Gastroesophageal sphincter (tissue), 4 donors: ENCODE results near the gene ANKRD13B. TPM values are rescaled to one million over a fixed set of nuclear protein-coding genes. Genes with fewer than 3 reads are reported as not detected.

Experiments
- ATAC-seq: fragments of 150-250 bp; one replicate; pipeline ENCODE4 v1.9.1; 2016; ENCODE audit warnings: mild to moderate bottlenecking, moderate library complexity
- H3K27ac ChIP-seq, 4 donors: fragments of 200-600 bp; sonication (generic) in 3 of 4; 1 replicate in 3 of 4; 2 replicates in 1 of 4; pipeline ENCODE4 v1.5.1; 2016 to 2019
- H3K27me3 ChIP-seq: fragments of 200-600 bp; sonication (generic); one replicate; pipeline ENCODE4 v1.5.1; 2019
- H3K36me3 ChIP-seq, 2 donors: fragments of 200-600 bp; sonication (generic); one replicate each; pipeline ENCODE4 v1.5.1; 2019; ENCODE audit warnings: control low read depth in 1 of 2
- H3K4me1 ChIP-seq, 3 donors: fragments of 200-600 bp; sonication (generic); 1 replicate in 2 of 3; 2 replicates in 1 of 3; pipeline ENCODE4 v1.5.1; 2016 to 2019; ENCODE audit warnings: control low read depth in 2 of 3
- H3K4me3 ChIP-seq, 2 donors: fragments of 200-600 bp; sonication (generic); one replicate each; pipeline ENCODE4 v1.5.1; 2019; ENCODE audit warnings: mild to moderate bottlenecking in 1 of 2, moderate library complexity in 1 of 2
- H3K9me3 ChIP-seq, 3 donors: fragments of 200-600 bp; sonication (generic); one replicate each; pipeline ENCODE4 v1.5.1; 2017 to 2019; ENCODE audit warnings: control low read depth in 2 of 3
- EP300 ChIP-seq: sonication (generic); formaldehyde crosslinking; IDR thresholded peaks from one replicate; pipeline ENCODE4 v1.6.1; 2017; ENCODE audit warnings: antibody characterized with exemption, mild to moderate bottlenecking
- POLR2A ChIP-seq, 2 donors: fragments of 450-650 bp; IDR thresholded peaks; one replicate each; pipeline ENCODE4 v1.6.1; 2017; ENCODE audit warnings: antibody characterized with exemption in 2 of 2, mild to moderate bottlenecking in 2 of 2, moderate library complexity in 1 of 2
- POLR2AphosphoS5 ChIP-seq: sonication (generic); formaldehyde crosslinking; IDR thresholded peaks from one replicate; pipeline ENCODE4 v1.6.1; 2017; ENCODE audit warnings: antibody characterized with exemption
- WGBS, 2 donors: methylation state at CpG; one replicate each; pipeline ENCODE4 v1.1.5; 2018; ENCODE audit warnings: low coverage in 1 of 2; 5-methylcytosine and 5-hydroxymethylcytosine counted together
- total RNA-seq, 4 donors: library from RNA; depleted of rRNA; stranded (reverse); fragments of >200 nt; gene quantifications; one replicate each; pipeline ENCODE4 v1.1.0, GENCODE V29; 2016
- TF ChIP-seq, protein P1 (sequence below), 4 experiments: fragments of 200-600 bp in 2 of 4; fragments of 450-650 bp in 2 of 4; sonication (generic) in 1 of 4; IDR thresholded peaks; one replicate each; pipeline ENCODE4 v1.5.1; 2017 to 2019; ENCODE audit warnings: antibody characterized with exemption in 4 of 4, mild to moderate bottlenecking in 2 of 4, moderate library complexity in 2 of 4

Gene ANKRD13B
- total RNA-seq, 4 donors from 2014 or later = 4.4 to 22.8 (median 10.0) TPM

DNA sequence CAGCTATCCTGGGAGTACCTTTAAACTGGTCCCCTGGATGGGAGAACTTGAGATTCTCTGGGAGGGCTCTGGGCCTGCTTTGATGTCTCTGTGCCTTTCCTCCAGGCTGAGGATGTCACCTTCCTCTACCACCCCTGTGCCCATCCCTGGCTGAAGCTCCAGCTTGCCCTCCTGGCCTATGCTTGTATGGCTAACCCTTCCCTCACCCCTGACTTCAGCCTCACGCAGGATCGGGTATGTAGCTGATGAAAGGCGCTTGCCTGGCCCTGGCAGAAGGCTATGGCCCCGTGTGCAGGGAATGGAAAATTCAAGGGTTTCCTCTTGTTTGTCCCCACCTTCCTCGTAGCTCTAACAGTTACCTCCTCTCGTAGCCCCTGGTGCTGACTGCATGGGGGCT is 21.4 kb upstream of the ANKRD13B start:
- 40% methylated on average over 1 of the region's 6 CpGs; no CpG with 5 or more reads in 1 of the 2 donors for WGBS, 2 donors
- no peak overlapping the region for H3K4me3 ChIP-seq
- H3K27ac ChIP-seq = peak overlapping the region in 2 of 4 donors; percentile 53 to 61
- no peaks in the 10 kb centered on the region for H3K9me3 ChIP-seq
- TF ChIP-seq POLR2A (IDR thresholded peaks at IDR 0.05) = no peak
- TF ChIP-seq, protein P1, sequence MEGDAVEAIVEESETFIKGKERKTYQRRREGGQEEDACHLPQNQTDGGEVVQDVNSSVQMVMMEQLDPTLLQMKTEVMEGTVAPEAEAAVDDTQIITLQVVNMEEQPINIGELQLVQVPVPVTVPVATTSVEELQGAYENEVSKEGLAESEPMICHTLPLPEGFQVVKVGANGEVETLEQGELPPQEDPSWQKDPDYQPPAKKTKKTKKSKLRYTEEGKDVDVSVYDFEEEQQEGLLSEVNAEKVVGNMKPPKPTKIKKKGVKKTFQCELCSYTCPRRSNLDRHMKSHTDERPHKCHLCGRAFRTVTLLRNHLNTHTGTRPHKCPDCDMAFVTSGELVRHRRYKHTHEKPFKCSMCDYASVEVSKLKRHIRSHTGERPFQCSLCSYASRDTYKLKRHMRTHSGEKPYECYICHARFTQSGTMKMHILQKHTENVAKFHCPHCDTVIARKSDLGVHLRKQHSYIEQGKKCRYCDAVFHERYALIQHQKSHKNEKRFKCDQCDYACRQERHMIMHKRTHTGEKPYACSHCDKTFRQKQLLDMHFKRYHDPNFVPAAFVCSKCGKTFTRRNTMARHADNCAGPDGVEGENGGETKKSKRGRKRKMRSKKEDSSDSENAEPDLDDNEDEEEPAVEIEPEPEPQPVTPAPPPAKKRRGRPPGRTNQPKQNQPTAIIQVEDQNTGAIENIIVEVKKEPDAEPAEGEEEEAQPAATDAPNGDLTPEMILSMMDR (IDR thresholded peaks at IDR 0.05) = no peak
- no peak for TF ChIP-seq POLR2AphosphoS5
- no peak for TF ChIP-seq EP300
- ATAC-seq = no peak
- peaks cover 0 to 61% (median 18%) of the 10 kb centered on the region in 3 donors for H3K4me1 ChIP-seq
- peaks cover 0 to 41% of the 10 kb centered on the region in 2 donors for H3K36me3 ChIP-seq
- H3K27me3 ChIP-seq = no peaks in the 10 kb centered on the region

DNA sequence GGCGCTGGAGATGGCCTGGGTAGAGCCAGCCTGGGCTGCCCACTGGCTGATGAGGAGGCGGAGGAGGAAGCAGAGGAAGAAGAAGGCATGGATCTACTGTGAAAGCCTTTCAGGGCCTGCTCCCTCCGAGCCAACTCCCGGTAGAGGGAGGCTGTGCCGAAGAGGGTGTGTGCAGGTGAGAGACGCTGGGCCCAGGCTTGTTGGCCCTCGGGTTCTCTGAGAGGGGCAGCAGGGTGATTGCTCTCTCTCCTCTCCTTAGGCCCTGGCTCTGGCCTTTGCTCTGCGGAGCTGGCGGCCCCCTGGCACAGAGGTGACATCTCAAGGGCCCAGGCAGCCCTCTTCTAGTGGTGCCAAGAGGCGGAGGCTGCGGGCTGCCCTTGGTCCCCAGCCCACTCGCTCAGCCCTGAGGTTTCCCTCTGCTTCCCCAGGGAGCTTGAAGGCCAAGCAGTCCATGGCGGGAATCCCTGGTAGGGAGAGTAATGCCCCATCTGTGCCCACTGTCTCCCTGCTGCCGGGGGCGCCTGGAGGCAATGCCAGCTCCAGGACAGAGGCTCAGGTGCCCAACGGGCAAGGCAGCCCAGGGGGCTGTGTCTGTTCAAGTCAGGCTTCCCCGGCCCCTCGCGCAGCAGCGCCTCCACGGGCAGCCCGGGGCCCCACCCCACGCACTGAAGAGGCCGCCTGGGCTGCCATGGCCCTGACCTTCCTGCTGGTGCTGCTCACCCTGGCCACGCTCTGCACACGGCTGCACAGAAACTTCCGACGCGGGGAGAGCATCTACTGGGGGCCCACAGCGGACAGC is 20.9 kb upstream of the ANKRD13B start:
- H3K4me1 ChIP-seq = peaks cover 0 to 56% (median 18%) of the 10 kb centered on the region in 3 donors
- H3K36me3 ChIP-seq = peaks cover 0 to 47% of the 10 kb centered on the region in 2 donors
- peak; percentile 8 for ATAC-seq
- peak overlapping the region in 3 of 4 donors; percentile 53 to 66 (median 61) for H3K27ac ChIP-seq
- peak overlapping the region; percentile 3 to 51 for H3K4me3 ChIP-seq
- TF ChIP-seq EP300 (no peak), POLR2A (IDR thresholded peaks at IDR 0.05) (no peak), POLR2AphosphoS5 (no peak)
- TF ChIP-seq, protein P1 (IDR thresholded peaks at IDR 0.05) = no peak
- H3K9me3 ChIP-seq = no peaks in the 10 kb centered on the region
- no CpG with 5 or more reads among the region's 30 CpGs for WGBS, 2 donors
- no peaks in the 10 kb centered on the region for H3K27me3 ChIP-seq

- Histone ChIP-seq H3K4me3 (peak overlapping the region; percentile 3 to 51), H3K36me3 (peaks cover 0 to 55% of the 10 kb centered on the region in 2 donors), H3K9me3 (no peaks in the 10 kb centered on the region), H3K27ac (peak overlapping the region in 3 of 4 donors; percentile 53 to 66 (median 61)), H3K27me3 (no peaks in the 10 kb centered on the region), H3K4me1 (peaks cover 0 to 58% (median 21%) of the 10 kb centered on the region in 3 donors)
- peak; percentile 41 for TF ChIP-seq POLR2AphosphoS5
- TF ChIP-seq EP300 = no peak
- TF ChIP-seq POLR2A (IDR thresholded peaks at IDR 0.05) = no peak
- TF ChIP-seq, protein P1 (IDR thresholded peaks at IDR 0.05) = peak in 3 of 4 experiments; percentile 84 to 92 (median 88)
- WGBS, 2 donors = 20 to 50% methylated on average over 2 to 10 of the region's 62 CpGs
- peak; percentile 61 for ATAC-seq
Observed at GRCh38 chr17:29572691-29573557, 20.0 kb upstream of the ANKRD13B start.

- Histone ChIP-seq H3K9me3 (no peaks in the 10 kb centered on the region), H3K27ac (peak overlapping the region in 2 of 4 donors; percentile 53 to 66), H3K27me3 (no peaks in the 10 kb centered on the region), H3K4me3 (no peak overlapping the region), H3K4me1 (peaks cover 0 to 64% (median 21%) of the 10 kb centered on the region in 3 donors), H3K36me3 (peaks cover 0 to 61% of the 10 kb centered on the region in 2 donors)
- no peak for ATAC-seq
- no CpG with 5 or more reads among the region's 6 CpGs for WGBS, 2 donors
- TF ChIP-seq POLR2AphosphoS5 = no peak
- TF ChIP-seq, protein P1 (IDR thresholded peaks at IDR 0.05) = no peak
- TF ChIP-seq EP300 = no peak
- TF ChIP-seq POLR2A (IDR thresholded peaks at IDR 0.05) = no peak
Observed at GRCh38 chr17:29573558-29573869, 19.4 kb upstream of the ANKRD13B start.
